Hepatocyte (in vitro differentiated cells): Measurements from ENCODE around the gene CCDC127. TPM values are rescaled to one million over a fixed set of nuclear protein-coding genes. Genes with fewer than 3 reads are reported as not detected.

Experiments used
- DNase-seq: peaks from one replicate; pipeline ENCODE4 v3.0.0-alpha.2; 2016; ENCODE audit warnings: low spot score
- H2AFZ ChIP-seq: fragments of 200-600 bp; sonication (generic); 2 replicates; pipeline ENCODE4 v1.6.0; 2016; ENCODE audit warnings: antibody characterized with exemption, mild to moderate bottlenecking
- H3K27ac ChIP-seq: fragments of 200-600 bp; sonication (generic); 2 replicates; pipeline ENCODE4 v1.5.1; 2016; ENCODE audit warnings: mild to moderate bottlenecking
- H3K27me3 ChIP-seq: fragments of 200-600 bp; sonication (generic); 2 replicates; pipeline ENCODE4 v1.6.1; 2016
- H3K36me3 ChIP-seq: fragments of 200-600 bp; sonication (generic); replicated peaks from 2 replicates; pipeline ENCODE4 v1.5.1; 2016; ENCODE audit warnings: low read depth; ENCODE audit not compliant: insufficient read depth
- H3K4me1 ChIP-seq: fragments of 200-600 bp; sonication (generic); 2 replicates; pipeline ENCODE4 v1.5.1; 2016; ENCODE audit warnings: mild to moderate bottlenecking, moderate library complexity; ENCODE audit not compliant: insufficient read depth
- H3K4me2 ChIP-seq: fragments of 200-600 bp; sonication (generic); 2 replicates; pipeline ENCODE4 v1.6.0; 2016
- H3K4me3 ChIP-seq: fragments of 200-600 bp; sonication (generic); 2 replicates; pipeline ENCODE4 v1.5.1; 2016; ENCODE audit warnings: mild to moderate bottlenecking
- H3K79me2 ChIP-seq: fragments of 200-600 bp; sonication (generic); 2 replicates; pipeline ENCODE4 v1.6.0; 2017; ENCODE audit warnings: mild to moderate bottlenecking
- H3K9me2 ChIP-seq: fragments of 200-600 bp; sonication (generic); replicated peaks from 2 replicates; pipeline ENCODE4 v1.6.0; 2017; ENCODE audit warnings: mild to moderate bottlenecking; ENCODE audit not compliant: insufficient read depth
- H3K9me3 ChIP-seq: fragments of 200-600 bp; sonication (generic); 2 replicates; pipeline ENCODE4 v1.5.1; 2016; ENCODE audit warnings: low read depth, mild to moderate bottlenecking
- H4K20me1 ChIP-seq: fragments of 200-600 bp; sonication (generic); 2 replicates; pipeline ENCODE4 v1.6.0; 2016; ENCODE audit warnings: mild to moderate bottlenecking; ENCODE audit not compliant: insufficient read depth, poor library complexity, severe bottlenecking
- EZH2 ChIP-seq: fragments of 200-600 bp; sonication (generic); IDR thresholded peaks from 2 replicates; pipeline ENCODE4 v1.6.1; 2016; ENCODE audit warnings: antibody characterized with exemption, mild to moderate bottlenecking, borderline replicate concordance
- EZH2phosphoT487 ChIP-seq: fragments of 200-600 bp; sonication (generic); IDR thresholded peaks from one replicate; pipeline ENCODE4 v1.6.1; 2018; ENCODE audit warnings: antibody characterized with exemption, mild to moderate bottlenecking, low read depth, moderate library complexity; ENCODE audit not compliant: unreplicated experiment, severe bottlenecking
- WGBS: methylation state at CpG from one replicate; pipeline ENCODE4 v1.1.6; 2016; ENCODE audit warnings: low lambda C conversion rate; ENCODE audit errors: missing lambda C conversion rate; 5-methylcytosine and 5-hydroxymethylcytosine counted together
- polyA plus RNA-seq: library from polyadenylated mRNA; unstranded; fragments of >200 nt; fragmentation: Nextera tagmentation; extraction: Ambion mirVana; gene quantifications from 2 replicates; pipeline ENCODE4 v1.2.1, GENCODE V29; 2016
- total RNA-seq: library from RNA; depleted of rRNA; stranded (reverse); fragments of >200 nt; gene quantifications from 2 replicates; pipeline ENCODE4 v1.2.3, GENCODE V29; 2014
- TF ChIP-seq, protein P1 (sequence below): fragments of 200-600 bp; sonication (generic); IDR thresholded peaks from 2 replicates; pipeline ENCODE4 v1.5.1; 2016; ENCODE audit warnings: antibody characterized with exemption, mild to moderate bottlenecking; ENCODE audit not compliant: poor library complexity

CCDC127 gene
- total and polyA plus RNA-seq, 2 experiments from 2014 or later: 4.8 to 13.7 TPM

GRCh38 chr5:204001-204400 is 14.0 kb downstream of the CCDC127 start:
- Histone ChIP-seq H2AFZ (no peak overlapping the region), H3K27ac (no peak overlapping the region), H3K4me2 (no peak overlapping the region), H3K79me2 (peaks cover 36% of the 10 kb centered on the region), H3K27me3 (no peaks in the 10 kb centered on the region), H3K4me1 (no peaks in the 10 kb centered on the region), H3K9me3 (no peaks in the 10 kb centered on the region), H4K20me1 (peaks cover 22% of the 10 kb centered on the region), H3K9me2 (no peaks in the 10 kb centered on the region), H3K4me3 (no peak overlapping the region), H3K36me3 (no peaks in the 10 kb centered on the region)
- DNase-seq: no peak
- TF ChIP-seq EZH2: no peak
- TF ChIP-seq, protein P1, sequence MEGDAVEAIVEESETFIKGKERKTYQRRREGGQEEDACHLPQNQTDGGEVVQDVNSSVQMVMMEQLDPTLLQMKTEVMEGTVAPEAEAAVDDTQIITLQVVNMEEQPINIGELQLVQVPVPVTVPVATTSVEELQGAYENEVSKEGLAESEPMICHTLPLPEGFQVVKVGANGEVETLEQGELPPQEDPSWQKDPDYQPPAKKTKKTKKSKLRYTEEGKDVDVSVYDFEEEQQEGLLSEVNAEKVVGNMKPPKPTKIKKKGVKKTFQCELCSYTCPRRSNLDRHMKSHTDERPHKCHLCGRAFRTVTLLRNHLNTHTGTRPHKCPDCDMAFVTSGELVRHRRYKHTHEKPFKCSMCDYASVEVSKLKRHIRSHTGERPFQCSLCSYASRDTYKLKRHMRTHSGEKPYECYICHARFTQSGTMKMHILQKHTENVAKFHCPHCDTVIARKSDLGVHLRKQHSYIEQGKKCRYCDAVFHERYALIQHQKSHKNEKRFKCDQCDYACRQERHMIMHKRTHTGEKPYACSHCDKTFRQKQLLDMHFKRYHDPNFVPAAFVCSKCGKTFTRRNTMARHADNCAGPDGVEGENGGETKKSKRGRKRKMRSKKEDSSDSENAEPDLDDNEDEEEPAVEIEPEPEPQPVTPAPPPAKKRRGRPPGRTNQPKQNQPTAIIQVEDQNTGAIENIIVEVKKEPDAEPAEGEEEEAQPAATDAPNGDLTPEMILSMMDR: no peak
- TF ChIP-seq EZH2phosphoT487: no peak
- 97% methylated on average over 6 of the region's 6 CpGs for WGBS

DNA sequence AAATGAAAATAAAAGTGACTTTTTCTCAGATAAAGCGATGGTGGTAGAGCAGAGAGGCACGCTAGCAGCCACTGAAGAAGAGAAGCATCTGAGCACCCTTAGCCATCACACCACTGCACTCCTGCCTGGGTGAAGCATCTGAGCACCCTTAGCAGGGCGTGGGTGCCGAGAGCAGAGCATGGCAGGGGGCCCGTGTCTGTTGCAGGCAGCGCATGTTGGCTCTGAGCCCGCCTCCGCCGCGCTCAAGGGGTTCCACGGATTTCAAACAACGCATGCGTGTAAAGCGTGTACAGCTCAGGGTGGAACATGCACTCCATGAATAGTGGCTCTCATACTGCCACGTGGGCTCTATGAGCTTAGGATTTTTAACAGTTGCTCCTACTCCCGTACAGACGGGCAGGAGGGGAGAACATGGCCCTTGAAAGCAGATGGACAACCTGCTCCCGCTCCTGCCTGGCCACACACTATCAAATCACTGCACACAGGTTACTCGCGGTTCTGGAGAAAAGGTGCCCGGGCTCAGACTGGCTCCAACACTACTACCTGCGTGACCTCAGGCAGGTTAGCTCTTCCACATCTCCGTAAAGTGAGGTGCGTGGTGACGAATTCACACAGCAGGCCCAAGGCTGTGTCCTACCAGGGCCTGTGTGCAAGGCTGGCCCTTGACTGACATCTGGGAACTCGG is 14.6 kb downstream of the CCDC127 start:
- H3K9me3 ChIP-seq: no peaks in the 10 kb centered on the region
- no peaks in the 10 kb centered on the region for H3K9me2 ChIP-seq
- no peak overlapping the region for H3K4me2 ChIP-seq
- H3K27ac ChIP-seq: no peak overlapping the region
- H3K36me3 ChIP-seq: no peaks in the 10 kb centered on the region
- H2AFZ ChIP-seq: no peak overlapping the region
- H3K79me2 ChIP-seq: peaks cover 31% of the 10 kb centered on the region
- TF ChIP-seq EZH2 (no peak), EZH2phosphoT487 (no peak)
- TF ChIP-seq, protein P1: no peak
- DNase-seq: no peak
- H3K4me3 ChIP-seq: no peak overlapping the region
- no peaks in the 10 kb centered on the region for H3K4me1 ChIP-seq
- H3K27me3 ChIP-seq: no peaks in the 10 kb centered on the region
- H4K20me1 ChIP-seq: peaks cover 17% of the 10 kb centered on the region
- 99% methylated on average over 26 of the region's 26 CpGs for WGBS

GRCh38 chr5:201672-202071 is 16.3 kb downstream of the CCDC127 start:
- H4K20me1 ChIP-seq: peaks cover 2% of the 10 kb centered on the region
- H3K4me3 ChIP-seq: no peak overlapping the region
- TF ChIP-seq, protein P1: no peak
- TF ChIP-seq EZH2phosphoT487: no peak
- TF ChIP-seq EZH2: no peak
- H3K4me1 ChIP-seq: no peaks in the 10 kb centered on the region
- peaks cover 15% of the 10 kb centered on the region for H3K79me2 ChIP-seq
- no peaks in the 10 kb centered on the region for H3K9me3 ChIP-seq
- 89% methylated on average over 8 of the region's 8 CpGs for WGBS
- H3K36me3 ChIP-seq: no peaks in the 10 kb centered on the region
- no peak overlapping the region for H3K27ac ChIP-seq
- no peak overlapping the region for H2AFZ ChIP-seq
- no peak overlapping the region for H3K4me2 ChIP-seq
- no peak for DNase-seq
- no peaks in the 10 kb centered on the region for H3K9me2 ChIP-seq
- no peaks in the 10 kb centered on the region for H3K27me3 ChIP-seq
